Panc1 (cell line): Measurements from ENCODE around the gene SLC4A1AP. TPM values are rescaled to one million over a fixed set of nuclear protein-coding genes. Genes with fewer than 3 reads are reported as not detected.

Experiments used
- ATAC-seq: fragments of 200-7000 bp; cut with Tn5 transposase; 2 replicates; pipeline ENCODE4 v1.9.1; 2020; ENCODE audit warnings: mild to moderate bottlenecking, moderate library complexity
- BruUV-seq: library from RNA; stranded (reverse); fragments of 400-500 nt; replicated peaks from 2 replicates; lab custom pipeline; 2021; lab: Mats Ljungman, UMichigan
- CTCF ChIA-PET: fragments of 300-600 bp; sonication (Branson Sonifier 250); formaldehyde crosslinking; loops from one replicate; lab custom pipeline; 2022; ENCODE audit warnings: antibody characterized with exemption; lab: Charles Lee
- POLR2A ChIA-PET: fragments of 300-600 bp; sonication (Branson Sonifier 250); formaldehyde crosslinking; loops from one replicate; lab custom pipeline; 2022; ENCODE audit warnings: antibody characterized with exemption; lab: Charles Lee
- DNase-seq: peaks from one replicate; pipeline ENCODE4 v3.0.0-alpha.2; 2010; ENCODE audit warnings: low read depth, low spot score
- H3K27ac ChIP-seq: 2 replicates; pipeline ENCODE4 v1.5.1; 2011; ENCODE audit warnings: mild to moderate bottlenecking, low read length, inconsistent platforms
- H3K27me3 ChIP-seq: fragments of 200-500 bp; sonication (Bioruptor generic); 2 replicates; pipeline ENCODE4 v1.6.0; 2014; ENCODE audit warnings: low read length, inconsistent platforms; ENCODE audit not compliant: control insufficient read depth, insufficient read depth
- H3K36me3 ChIP-seq: fragments of 200-500 bp; sonication (Bioruptor generic); 2 replicates; pipeline ENCODE4 v1.5.1; 2014; ENCODE audit warnings: inconsistent platforms, mild to moderate bottlenecking, low read length, moderate library complexity; ENCODE audit not compliant: control insufficient read depth, insufficient read depth
- H3K4me1 ChIP-seq: 2 replicates; pipeline ENCODE4 v1.5.1; 2011; ENCODE audit warnings: inconsistent platforms, mild to moderate bottlenecking, low read length, moderate library complexity; ENCODE audit not compliant: control insufficient read depth, insufficient read depth
- H3K4me3 ChIP-seq, 2 experiments: 2 replicates each; pipeline ENCODE4 v1.5.1; 2011 to 2012; ENCODE audit warnings: low read depth in 2 of 2, low read length in 2 of 2, mild to moderate bottlenecking in 2 of 2, inconsistent platforms in 1 of 2, moderate library complexity in 1 of 2
- H3K9me3 ChIP-seq: fragments of 200-500 bp; sonication (Bioruptor generic); 2 replicates; pipeline ENCODE4 v1.5.1; 2014; ENCODE audit warnings: low read depth, mild to moderate bottlenecking, inconsistent platforms, low read length, moderate library complexity; ENCODE audit not compliant: control insufficient read depth, insufficient read depth
- POLR2AphosphoS5 ChIP-seq: IDR thresholded peaks from 2 replicates; pipeline ENCODE4 v1.6.1; 2012; ENCODE audit warnings: mild to moderate bottlenecking, low read depth, low read length, moderate library complexity
- SIN3A ChIP-seq: IDR thresholded peaks from 2 replicates; pipeline ENCODE4 v1.6.1; 2012; ENCODE audit warnings: low read depth, mild to moderate bottlenecking, low read length, moderate library complexity, borderline replicate concordance; ENCODE audit not compliant: insufficient read depth
- TCF7L2 ChIP-seq: IDR thresholded peaks from 2 replicates; pipeline ENCODE4 v1.6.1; 2011; ENCODE audit warnings: mild to moderate bottlenecking, low read depth, low read length, inconsistent platforms
- in situ Hi-C: cut with HindIII; loops from 2 replicates; pipeline ENCODE4 v1.10.0; 2016; ENCODE audit warnings: low sequenced_read_pairs, low pct_unique_long_range_greater_than_20kb
- intact Hi-C: fragments of 100-400 bp; cut with micrococcal nuclease; formaldehyde crosslinking; loops from one replicate; pipeline ENCODE4 v1.10.0; 2022; ENCODE audit not compliant: unreplicated experiment
- total RNA-seq: library from RNA; stranded (reverse); gene quantifications from one replicate; pipeline ENCODE4 v1.2.1, GENCODE V29; 2021; ENCODE audit not compliant: unreplicated experiment
- TF ChIP-seq, protein P1 (sequence below): fragments of 450-650 bp; IDR thresholded peaks from 2 replicates; pipeline ENCODE4 v1.5.1; 2017; ENCODE audit warnings: mild to moderate bottlenecking
- TF ChIP-seq, protein P2 (sequence below), 2 experiments: IDR thresholded peaks; 2 replicates each; pipeline ENCODE4 v1.6.1; 2011 to 2012; ENCODE audit warnings: low read depth in 2 of 2, control low read depth in 1 of 2, low read length in 1 of 2, mild to moderate bottlenecking in 1 of 2, moderate library complexity in 1 of 2; ENCODE audit not compliant: insufficient read depth in 1 of 2

SLC4A1AP gene
- total RNA-seq, 1 experiment from 2014 or later = 22.2 TPM

DNA sequence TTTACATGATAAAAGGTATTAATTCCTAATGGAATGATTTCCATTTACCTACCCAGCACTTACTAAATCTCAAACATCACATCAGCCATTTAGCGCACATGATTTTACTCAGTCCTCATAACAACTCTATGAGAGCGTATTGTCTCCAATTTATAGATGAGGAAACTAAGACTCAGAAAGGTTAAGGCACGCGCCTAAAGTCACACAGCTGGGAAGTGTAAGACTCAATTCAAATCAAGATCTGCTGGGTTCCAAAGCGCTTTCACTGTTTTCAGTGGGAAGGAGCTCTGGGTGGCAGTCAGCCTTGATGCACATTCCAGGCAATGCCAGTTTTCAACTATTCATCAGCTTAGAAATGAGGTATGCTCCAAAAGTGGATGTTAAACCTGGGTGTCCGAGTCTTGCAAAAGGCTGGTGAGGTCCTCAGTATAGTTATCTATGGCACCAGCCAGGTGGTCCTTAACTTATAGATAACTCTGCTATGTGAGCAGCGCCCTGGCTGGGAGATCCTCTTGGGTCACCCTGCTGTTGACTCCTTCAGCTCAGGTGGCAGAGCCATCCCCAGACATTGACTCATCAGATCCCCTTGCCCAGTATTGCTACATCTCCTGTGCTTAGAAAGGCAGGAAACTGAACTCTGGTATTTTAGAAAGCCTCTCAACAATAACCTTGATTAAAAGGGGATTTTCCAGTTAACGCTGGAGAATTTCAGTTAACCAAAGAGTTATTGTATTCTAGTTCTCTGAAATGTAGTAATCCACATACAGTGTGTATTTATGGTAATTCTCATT lies 47.1 kb downstream of the SLC4A1AP start:
- H3K36me3 ChIP-seq = no peaks in the 10 kb centered on the region
- H3K27ac ChIP-seq = no peak overlapping the region
- POLR2A ChIA-PET = no interaction called here
- H3K4me1 ChIP-seq = peaks cover 12% of the 10 kb centered on the region; the same call in 1 of the 2 replicates
- no peak for DNase-seq
- in situ Hi-C loops (no loop called here), intact Hi-C loops (no loop called here)
- no peaks in the 10 kb centered on the region for H3K27me3 ChIP-seq
- H3K9me3 ChIP-seq = no peaks in the 10 kb centered on the region
- no TSS peak for BruUV-seq
- CTCF ChIA-PET = no interaction called here
- no peak overlapping the region for H3K4me3 ChIP-seq
- TF ChIP-seq TCF7L2 (no peak), POLR2AphosphoS5 (no peak), SIN3A (no peak)
- TF ChIP-seq, protein P1, sequence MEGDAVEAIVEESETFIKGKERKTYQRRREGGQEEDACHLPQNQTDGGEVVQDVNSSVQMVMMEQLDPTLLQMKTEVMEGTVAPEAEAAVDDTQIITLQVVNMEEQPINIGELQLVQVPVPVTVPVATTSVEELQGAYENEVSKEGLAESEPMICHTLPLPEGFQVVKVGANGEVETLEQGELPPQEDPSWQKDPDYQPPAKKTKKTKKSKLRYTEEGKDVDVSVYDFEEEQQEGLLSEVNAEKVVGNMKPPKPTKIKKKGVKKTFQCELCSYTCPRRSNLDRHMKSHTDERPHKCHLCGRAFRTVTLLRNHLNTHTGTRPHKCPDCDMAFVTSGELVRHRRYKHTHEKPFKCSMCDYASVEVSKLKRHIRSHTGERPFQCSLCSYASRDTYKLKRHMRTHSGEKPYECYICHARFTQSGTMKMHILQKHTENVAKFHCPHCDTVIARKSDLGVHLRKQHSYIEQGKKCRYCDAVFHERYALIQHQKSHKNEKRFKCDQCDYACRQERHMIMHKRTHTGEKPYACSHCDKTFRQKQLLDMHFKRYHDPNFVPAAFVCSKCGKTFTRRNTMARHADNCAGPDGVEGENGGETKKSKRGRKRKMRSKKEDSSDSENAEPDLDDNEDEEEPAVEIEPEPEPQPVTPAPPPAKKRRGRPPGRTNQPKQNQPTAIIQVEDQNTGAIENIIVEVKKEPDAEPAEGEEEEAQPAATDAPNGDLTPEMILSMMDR = no peak
- TF ChIP-seq, protein P2, sequence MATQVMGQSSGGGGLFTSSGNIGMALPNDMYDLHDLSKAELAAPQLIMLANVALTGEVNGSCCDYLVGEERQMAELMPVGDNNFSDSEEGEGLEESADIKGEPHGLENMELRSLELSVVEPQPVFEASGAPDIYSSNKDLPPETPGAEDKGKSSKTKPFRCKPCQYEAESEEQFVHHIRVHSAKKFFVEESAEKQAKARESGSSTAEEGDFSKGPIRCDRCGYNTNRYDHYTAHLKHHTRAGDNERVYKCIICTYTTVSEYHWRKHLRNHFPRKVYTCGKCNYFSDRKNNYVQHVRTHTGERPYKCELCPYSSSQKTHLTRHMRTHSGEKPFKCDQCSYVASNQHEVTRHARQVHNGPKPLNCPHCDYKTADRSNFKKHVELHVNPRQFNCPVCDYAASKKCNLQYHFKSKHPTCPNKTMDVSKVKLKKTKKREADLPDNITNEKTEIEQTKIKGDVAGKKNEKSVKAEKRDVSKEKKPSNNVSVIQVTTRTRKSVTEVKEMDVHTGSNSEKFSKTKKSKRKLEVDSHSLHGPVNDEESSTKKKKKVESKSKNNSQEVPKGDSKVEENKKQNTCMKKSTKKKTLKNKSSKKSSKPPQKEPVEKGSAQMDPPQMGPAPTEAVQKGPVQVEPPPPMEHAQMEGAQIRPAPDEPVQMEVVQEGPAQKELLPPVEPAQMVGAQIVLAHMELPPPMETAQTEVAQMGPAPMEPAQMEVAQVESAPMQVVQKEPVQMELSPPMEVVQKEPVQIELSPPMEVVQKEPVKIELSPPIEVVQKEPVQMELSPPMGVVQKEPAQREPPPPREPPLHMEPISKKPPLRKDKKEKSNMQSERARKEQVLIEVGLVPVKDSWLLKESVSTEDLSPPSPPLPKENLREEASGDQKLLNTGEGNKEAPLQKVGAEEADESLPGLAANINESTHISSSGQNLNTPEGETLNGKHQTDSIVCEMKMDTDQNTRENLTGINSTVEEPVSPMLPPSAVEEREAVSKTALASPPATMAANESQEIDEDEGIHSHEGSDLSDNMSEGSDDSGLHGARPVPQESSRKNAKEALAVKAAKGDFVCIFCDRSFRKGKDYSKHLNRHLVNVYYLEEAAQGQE (IDR thresholded peaks at IDR 0.05; ENCODE audit: insufficient read depth in 1 of 2, low read depth in 2 of 2, low read length in 1 of 2) = no peak
- no peak for ATAC-seq

DNA sequence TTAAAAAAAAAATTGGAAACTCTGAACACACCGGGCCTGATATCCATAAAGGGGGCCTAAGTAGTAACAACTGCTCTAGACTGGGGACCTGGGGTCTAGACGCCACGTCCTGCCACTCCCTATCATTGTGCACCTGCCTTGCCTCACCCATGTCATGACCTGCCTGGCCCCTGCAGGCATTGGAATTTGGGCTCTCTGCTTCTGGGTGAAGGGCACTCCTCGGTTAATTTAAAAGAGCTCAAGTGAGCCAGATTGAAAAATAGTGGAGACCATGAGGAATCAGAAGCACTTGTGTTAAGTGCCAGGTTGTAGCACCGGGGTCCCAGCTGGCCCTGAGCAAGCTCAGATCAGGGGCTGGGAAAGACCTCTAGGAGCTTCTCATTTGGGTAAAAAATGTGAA lies 48.1 kb downstream of the SLC4A1AP start:
- CTCF ChIA-PET = no interaction called here
- intact Hi-C loops (no loop called here), in situ Hi-C loops (no loop called here)
- no peaks in the 10 kb centered on the region for H3K27me3 ChIP-seq
- DNase-seq (no peak), ATAC-seq (no peak)
- no peaks in the 10 kb centered on the region for H3K9me3 ChIP-seq
- no peak for TF ChIP-seq SIN3A
- TF ChIP-seq, protein P1 = no peak
- TF ChIP-seq, protein P2 (IDR thresholded peaks at IDR 0.05; ENCODE audit: insufficient read depth in 1 of 2, low read depth in 2 of 2, low read length in 1 of 2) = no peak
- no peak for TF ChIP-seq TCF7L2
- no peak for TF ChIP-seq POLR2AphosphoS5
- no TSS peak for BruUV-seq
- POLR2A ChIA-PET = no interaction called here
- H3K4me3 ChIP-seq = no peak overlapping the region
- no peaks in the 10 kb centered on the region for H3K36me3 ChIP-seq
- peaks cover 12% of the 10 kb centered on the region; the same call in 1 of the 2 replicates for H3K4me1 ChIP-seq
- H3K27ac ChIP-seq = no peak overlapping the region
